ENCODE data around the gene EPYC.

The EPYC gene

GRCh38 chr12:90954921-90955320 is 49.9 kb downstream of the EPYC start, which contains the start of gene CCER1:
CCER1 (minus strand) TSS chr12:90955176; CDS start chr12:90954742, 434 bp downstream.
- DNase-seq (ENCODE audit: low read depth in 2 of 2) = no peak

GRCh38 chr12:90954428-90954827 is 50.3 kb downstream of the EPYC start:
- no peak for DNase-seq (ENCODE audit: low read depth in 2 of 2)

- DNase-seq (ENCODE audit: low read depth in 2 of 2) = no peak
Observed at GRCh38 chr12:90953956-90954421, 50.8 kb downstream of the EPYC start.

- DNase-seq (ENCODE audit: low read depth in 2 of 2) = no peak
Observed at GRCh38 chr12:90951432-90952105, 53.2 kb downstream of the EPYC start.

GRCh38 chr12:90947869-90948268 is 56.9 kb downstream of the EPYC start:
- no peak for DNase-seq (ENCODE audit: low read depth in 2 of 2)

- DNase-seq (ENCODE audit: low read depth in 2 of 2) = no peak
Observed at GRCh38 chr12:90945070-90945649, 59.6 kb downstream of the EPYC start.

GRCh38 chr12:90943255-90943654 is 61.5 kb downstream of the EPYC start:
- no peak for DNase-seq (ENCODE audit: low read depth in 2 of 2)

- no peak for DNase-seq (ENCODE audit: low read depth in 2 of 2)
Observed at GRCh38 chr12:90940872-90941499, 63.8 kb downstream of the EPYC start.

- no peak for DNase-seq (ENCODE audit: low read depth in 2 of 2)
Observed at GRCh38 chr12:90939382-90939781, 65.4 kb downstream of the EPYC start.

GRCh38 chr12:90938451-90938850 is 66.3 kb downstream of the EPYC start:
- no peak for DNase-seq (ENCODE audit: low read depth in 2 of 2)

GRCh38 chr12:90937651-90938050 is 67.1 kb downstream of the EPYC start:
- no peak for DNase-seq (ENCODE audit: low read depth in 2 of 2)

- no peak for DNase-seq (ENCODE audit: low read depth in 2 of 2)
Observed at GRCh38 chr12:90936230-90937005, 68.4 kb downstream of the EPYC start.

GRCh38 chr12:90925562-90925961 is 79.2 kb downstream of the EPYC start:
- no peak for DNase-seq (ENCODE audit: low read depth in 2 of 2)

GRCh38 chr12:90924406-90924805 is 80.4 kb downstream of the EPYC start:
- no peak for DNase-seq (ENCODE audit: low read depth in 2 of 2)

GRCh38 chr12:90922145-90922627 is 82.6 kb downstream of the EPYC start:
- DNase-seq (ENCODE audit: low read depth in 2 of 2) = no peak

- no peak for DNase-seq (ENCODE audit: low read depth in 2 of 2)
Observed at GRCh38 chr12:90921536-90921935, 83.2 kb downstream of the EPYC start.

GRCh38 chr12:90920222-90920621 is 84.5 kb downstream of the EPYC start:
- no peak for DNase-seq (ENCODE audit: low read depth in 2 of 2)

- DNase-seq (ENCODE audit: low read depth in 2 of 2) = no peak
Observed at GRCh38 chr12:90917431-90917830, 87.3 kb downstream of the EPYC start.

GRCh38 chr12:90916516-90916915 is 88.3 kb downstream of the EPYC start:
- no peak for DNase-seq (ENCODE audit: low read depth in 2 of 2)

GRCh38 chr12:90915353-90915752 is 89.4 kb downstream of the EPYC start:
- no peak for DNase-seq (ENCODE audit: low read depth in 2 of 2)

All from stimulated activated CD4-positive, alpha-beta T cell treated with anti-CD3 and anti-CD28 coated beads, Interleukin-1b, Interleukin-23, amount 100 ng/mL, for 1 hour (primary cell).